NCI-H345 treated with DMSO at 0.1 percent for 48 hours (cell line): ENCODE measurements around the gene HSD11B2.

Experiments
- DNase-seq: peaks from one replicate; lab custom pipeline; 2025; ENCODE audit not compliant: unreplicated experiment; lab: John Stamatoyannopoulos, UW

HSD11B2 gene

GRCh38 chr16:67470359-67470758, 39.4 kb downstream of the HSD11B2 start:
- DNase-seq = no peak

- DNase-seq = no peak
Measured at GRCh38 chr16:67471758-67472384, 41.0 kb downstream of the HSD11B2 start.

GRCh38 chr16:67474551-67475455, 43.9 kb downstream of the HSD11B2 start:
- no peak for DNase-seq

GRCh38 chr16:67477960-67478554, 47.1 kb downstream of the HSD11B2 start:
- no peak for DNase-seq

GRCh38 chr16:67480833-67481560, 50.1 kb downstream of the HSD11B2 start, which contains the start of gene ATP6V0D1:
TSS of gene ATP6V0D1 (minus strand) at chr16:67481157. CDS start at chr16:67481086, 71 bp downstream.
- DNase-seq = peak; percentile 89

GRCh38 chr16:67481561-67482232, 50.8 kb downstream of the HSD11B2 start:
- no peak for DNase-seq

GRCh38 chr16:67482233-67482924, 51.5 kb downstream of the HSD11B2 start:
- DNase-seq = no peak

GRCh38 chr16:67483150-67483549, 52.2 kb downstream of the HSD11B2 start, which contains the start of gene AGRP:
TSS of gene AGRP (minus strand) at chr16:67483547. CDS start at chr16:67483398, 149 bp downstream.
- DNase-seq = no peak

- no peak for DNase-seq
Measured at GRCh38 chr16:67483731-67484525, 53.0 kb downstream of the HSD11B2 start.

GRCh38 chr16:67486805-67487204, 55.9 kb downstream of the HSD11B2 start:
- no peak for DNase-seq
